ENCODE data around the gene ITPA. TPM values are rescaled to one million over a fixed set of nuclear protein-coding genes. Genes with fewer than 3 reads are reported as not detected.

The ITPA gene
- total RNA-seq, 1 donor from 2014 or later = 62.3 TPM

- H3K27me3 Mint-ChIP-seq = peaks cover 72% of the 10 kb centered on the region
Measured at GRCh38 chr20:3240776-3241363, 31.6 kb downstream of the ITPA start.

GRCh38 chr20:3242172-3242692, 32.9 kb downstream of the ITPA start:
- no peak overlapping the region for H3K27ac Mint-ChIP-seq

More at GRCh38 chr20:3240776-3241363, 31.6 kb downstream of the ITPA start:
- Mint-ChIP-seq H3K27ac (no peak overlapping the region), H3K9me3 (ENCODE audit: low read depth) (no peaks in the 10 kb centered on the region), H3K4me3 (ENCODE audit: low read depth) (peak overlapping the region; percentile 50), H3K4me1 (ENCODE audit: low read depth) (peaks cover 6% of the 10 kb centered on the region), H3K36me3 (ENCODE audit: insufficient read depth) (no peaks in the 10 kb centered on the region)
- no peak for DNase-seq (ENCODE audit: low spot score, unreplicated experiment)
- TF ChIP-seq CTCF (IDR thresholded peaks at IDR 0.05; ENCODE audit: unreplicated experiment) = no peak

GRCh38 chr20:3243718-3244358, 34.5 kb downstream of the ITPA start:
- no peak overlapping the region for H3K4me3 Mint-ChIP-seq (ENCODE audit: low read depth)
- TF ChIP-seq CTCF (IDR thresholded peaks at IDR 0.05; ENCODE audit: unreplicated experiment) = no peak
- H3K36me3 Mint-ChIP-seq (ENCODE audit: insufficient read depth) = no peaks in the 10 kb centered on the region
- no peak for DNase-seq (ENCODE audit: low spot score, unreplicated experiment)
- H3K27ac Mint-ChIP-seq = no peak overlapping the region
- no peaks in the 10 kb centered on the region for H3K9me3 Mint-ChIP-seq (ENCODE audit: low read depth)
- H3K4me1 Mint-ChIP-seq (ENCODE audit: low read depth) = peaks cover 6% of the 10 kb centered on the region
- peaks cover 64% of the 10 kb centered on the region for H3K27me3 Mint-ChIP-seq

More at GRCh38 chr20:3242172-3242692, 32.9 kb downstream of the ITPA start:
- Mint-ChIP-seq H3K9me3 (ENCODE audit: low read depth) (no peaks in the 10 kb centered on the region), H3K4me1 (ENCODE audit: low read depth) (peaks cover 6% of the 10 kb centered on the region), H3K4me3 (ENCODE audit: low read depth) (no peak overlapping the region), H3K27me3 (peaks cover 62% of the 10 kb centered on the region), H3K36me3 (ENCODE audit: insufficient read depth) (no peaks in the 10 kb centered on the region)
- DNase-seq (ENCODE audit: low spot score, unreplicated experiment) = no peak
- TF ChIP-seq CTCF (IDR thresholded peaks at IDR 0.05; ENCODE audit: unreplicated experiment) = no peak

GRCh38 chr20:3244613-3245012, 35.3 kb downstream of the ITPA start:
- Mint-ChIP-seq H3K27ac (peak overlapping the region; percentile 88), H3K4me3 (ENCODE audit: low read depth) (no peak overlapping the region), H3K27me3 (peaks cover 65% of the 10 kb centered on the region), H3K9me3 (ENCODE audit: low read depth) (no peaks in the 10 kb centered on the region), H3K36me3 (ENCODE audit: insufficient read depth) (no peaks in the 10 kb centered on the region), H3K4me1 (ENCODE audit: low read depth) (peaks cover 5% of the 10 kb centered on the region)
- no peak for TF ChIP-seq CTCF (IDR thresholded peaks at IDR 0.05; ENCODE audit: unreplicated experiment)
- no peak for DNase-seq (ENCODE audit: low spot score, unreplicated experiment)

- TF ChIP-seq CTCF (IDR thresholded peaks at IDR 0.05; ENCODE audit: unreplicated experiment) = no peak
- no peak overlapping the region for H3K4me3 Mint-ChIP-seq (ENCODE audit: low read depth)
- peaks cover 4% of the 10 kb centered on the region for H3K36me3 Mint-ChIP-seq (ENCODE audit: insufficient read depth)
- no peak for DNase-seq (ENCODE audit: low spot score, unreplicated experiment)
- peak overlapping the region; percentile 88 for H3K27ac Mint-ChIP-seq
- no peaks in the 10 kb centered on the region for H3K9me3 Mint-ChIP-seq (ENCODE audit: low read depth)
- no peaks in the 10 kb centered on the region for H3K4me1 Mint-ChIP-seq (ENCODE audit: low read depth)
- peaks cover 65% of the 10 kb centered on the region for H3K27me3 Mint-ChIP-seq
Measured at GRCh38 chr20:3245156-3245555, 35.9 kb downstream of the ITPA start.

Data from progenitor cell of endocrine pancreas (in vitro differentiated cells).